B cell (primary cell): ENCODE results near the gene GNA12. TPM values are rescaled to one million over a fixed set of nuclear protein-coding genes. Genes with fewer than 3 reads are reported as not detected.
A peak's percentile ranks its signal among the peaks of the same experiment; 100 is the strongest.

Experiments used
- ATAC-seq: fragments of 200-7000 bp; cut with Tn5 transposase; one replicate; pipeline ENCODE4 v1.10.0; 2021; ENCODE audit warnings: low read depth, mild to moderate bottlenecking, moderate number of reproducible peaks, moderate library complexity
- CTCF ChIA-PET: fragments of 350-600 bp; sonication (Branson Sonifier 250); formaldehyde crosslinking; loops from one replicate; lab custom pipeline; 2021; ENCODE audit warnings: antibody characterized with exemption, inconsistent platforms; lab: Charles Lee
- POLR2A ChIA-PET: fragments of 350-600 bp; sonication (Branson Sonifier 250); formaldehyde crosslinking; loops from one replicate; lab custom pipeline; 2021; ENCODE audit warnings: antibody characterized with exemption; lab: Charles Lee
- DNase-seq: peaks from one replicate; pipeline ENCODE4 v3.0.0; 2013
- H2AFZ ChIP-seq: 2 replicates; pipeline ENCODE4 v1.6.1; 2012; ENCODE audit warnings: mild to moderate bottlenecking, low read depth, low read length; ENCODE audit not compliant: insufficient read depth, poor library complexity, severe bottlenecking
- H3K27ac ChIP-seq, 2 donors: 1 replicate in 1 of 2; 2 replicates in 1 of 2; pipeline ENCODE4 v1.5.1; 2012 to 2013; ENCODE audit warnings: low read length in 2 of 2, mild to moderate bottlenecking in 2 of 2, moderate library complexity in 1 of 2
- H3K27me3 ChIP-seq, 4 experiments: fragments of 200-600 bp in 1 of 4; sonication (generic) in 1 of 4; replicated peaks in 1 of 4; 1 replicate in 2 of 4; 2 replicates in 2 of 4; pipeline versions ENCODE4 v1.6.1 to v1.7.0; 2013 to 2016; ENCODE audit warnings: low read length in 3 of 4, mild to moderate bottlenecking in 2 of 4, mixed read lengths in 1 of 4, moderate library complexity in 1 of 4; ENCODE audit not compliant: insufficient read depth in 4 of 4, control insufficient read depth in 3 of 4; ENCODE audit errors: control extremely low read depth in 1 of 4
- H3K36me3 ChIP-seq, 2 experiments: replicated peaks in 1 of 2; 1 replicate in 1 of 2; 2 replicates in 1 of 2; pipeline versions ENCODE4 v1.6.1 to v1.7.1; 2013; ENCODE audit warnings: low read length in 1 of 2; ENCODE audit not compliant: insufficient read depth in 2 of 2, control insufficient read depth in 1 of 2; ENCODE audit errors: control extremely low read depth in 1 of 2, extremely low read depth in 1 of 2
- H3K4me1 ChIP-seq, 2 donors: fragments of 200-600 bp in 1 of 2; sonication (generic) in 1 of 2; 1 replicate in 1 of 2; 2 replicates in 1 of 2; pipeline versions ENCODE4 v1.5.1 to v1.6.1; 2013 to 2017; ENCODE audit warnings: low read length in 2 of 2; ENCODE audit not compliant: control insufficient read depth in 2 of 2, insufficient read depth in 2 of 2
- H3K4me2 ChIP-seq: replicated peaks from 2 replicates; pipeline ENCODE3; 2012; ENCODE audit warnings: mild to moderate bottlenecking, low read depth, low read length; ENCODE audit not compliant: poor library complexity, severe bottlenecking
- H3K4me3 ChIP-seq, 5 experiments: fragments of 200-600 bp in 1 of 5; sonication (generic) in 1 of 5; 1 replicate in 3 of 5; 2 replicates in 2 of 5; pipeline versions ENCODE4 v1.5.1 to v1.7.0; 2011 to 2016; ENCODE audit warnings: low read length in 4 of 5, mild to moderate bottlenecking in 4 of 5, low read depth in 2 of 5, control low read depth in 1 of 5, moderate library complexity in 1 of 5; ENCODE audit not compliant: insufficient read depth in 1 of 5; ENCODE audit errors: control extremely low read depth in 1 of 5, extremely low read depth in 1 of 5
- H3K79me2 ChIP-seq: fragments of 200-600 bp; sonication (generic); one replicate; pipeline ENCODE4 v1.6.0; 2016; ENCODE audit warnings: low read length; ENCODE audit not compliant: control insufficient read depth, insufficient read depth
- H3K9ac ChIP-seq: fragments of 200-600 bp; sonication (generic); 2 replicates; pipeline ENCODE4 v1.6.1; 2017; ENCODE audit warnings: mild to moderate bottlenecking, low read length, moderate library complexity
- H3K9me3 ChIP-seq, 3 donors: one replicate each; pipeline versions ENCODE4 v1.6.1 to v1.7.1; 2013; ENCODE audit warnings: low read length in 2 of 3; ENCODE audit not compliant: control insufficient read depth in 2 of 3, insufficient read depth in 1 of 3; ENCODE audit errors: control extremely low read depth in 1 of 3
- H4K20me1 ChIP-seq: 2 replicates; pipeline ENCODE4 v1.6.0; 2012; ENCODE audit warnings: mild to moderate bottlenecking, low read length; ENCODE audit not compliant: insufficient read depth, control insufficient read depth, poor library complexity, severe bottlenecking
- H3K27ac Mint-ChIP-seq: one replicate; pipeline ENCODE4 v1.8.0; 2021; ENCODE audit warnings: mixed read lengths
- H3K27me3 Mint-ChIP-seq: one replicate; pipeline ENCODE4 v1.8.0; 2021; ENCODE audit warnings: mixed read lengths
- H3K4me1 Mint-ChIP-seq: one replicate; pipeline ENCODE4 v1.8.0; 2021; ENCODE audit warnings: mixed read lengths
- H3K4me3 Mint-ChIP-seq: one replicate; pipeline ENCODE4 v1.8.0; 2021; ENCODE audit warnings: mixed read lengths
- H3K9me3 Mint-ChIP-seq: one replicate; pipeline ENCODE4 v1.8.0; 2022; ENCODE audit warnings: mixed read lengths; ENCODE audit not compliant: insufficient read depth
- EZH2 ChIP-seq: IDR thresholded peaks from 2 replicates; pipeline ENCODE4 v1.6.1; 2012; ENCODE audit warnings: borderline replicate concordance, low read depth, mild to moderate bottlenecking, moderate library complexity, low read length; ENCODE audit not compliant: insufficient read depth, poor library complexity, severe bottlenecking
- WGBS: methylation state at CpG from one replicate; pipeline ENCODE4 v1.1.5; 2013; ENCODE audit warnings: missing lambda C conversion rate; ENCODE audit not compliant: insufficient coverage; 5-methylcytosine and 5-hydroxymethylcytosine counted together
- intact Hi-C: fragments of 100-400 bp; cut with micrococcal nuclease; formaldehyde crosslinking; loops from one replicate; pipeline ENCODE4 v1.10.0; 2022
- polyA plus RNA-seq: library from polyadenylated mRNA; depleted of rRNA; stranded (reverse); fragments of >200 nt; gene quantifications from 2 replicates; pipeline ENCODE4 v1.2.3, GENCODE V29; 2012
- total RNA-seq, 2 donors: library from RNA; stranded (reverse); fragments of 120-200 nt in 1 of 2; gene quantifications; 1 replicate in 1 of 2; 2 replicates in 1 of 2; pipeline versions ENCODE4 v1.2.3 to v1.2.4, GENCODE V29; 2013 to 2022
- TF ChIP-seq, protein P1 (sequence below): fragments of 200-600 bp; IDR thresholded peaks from one replicate; pipeline ENCODE4 v1.8.0; 2022; ENCODE audit warnings: antibody characterized with exemption, mild to moderate bottlenecking

GNA12 gene
- total and polyA plus RNA-seq, 2 donors (not counting 1 experiment from before 2014, with no cell fraction given), result 34.6 to 110 TPM

DNA sequence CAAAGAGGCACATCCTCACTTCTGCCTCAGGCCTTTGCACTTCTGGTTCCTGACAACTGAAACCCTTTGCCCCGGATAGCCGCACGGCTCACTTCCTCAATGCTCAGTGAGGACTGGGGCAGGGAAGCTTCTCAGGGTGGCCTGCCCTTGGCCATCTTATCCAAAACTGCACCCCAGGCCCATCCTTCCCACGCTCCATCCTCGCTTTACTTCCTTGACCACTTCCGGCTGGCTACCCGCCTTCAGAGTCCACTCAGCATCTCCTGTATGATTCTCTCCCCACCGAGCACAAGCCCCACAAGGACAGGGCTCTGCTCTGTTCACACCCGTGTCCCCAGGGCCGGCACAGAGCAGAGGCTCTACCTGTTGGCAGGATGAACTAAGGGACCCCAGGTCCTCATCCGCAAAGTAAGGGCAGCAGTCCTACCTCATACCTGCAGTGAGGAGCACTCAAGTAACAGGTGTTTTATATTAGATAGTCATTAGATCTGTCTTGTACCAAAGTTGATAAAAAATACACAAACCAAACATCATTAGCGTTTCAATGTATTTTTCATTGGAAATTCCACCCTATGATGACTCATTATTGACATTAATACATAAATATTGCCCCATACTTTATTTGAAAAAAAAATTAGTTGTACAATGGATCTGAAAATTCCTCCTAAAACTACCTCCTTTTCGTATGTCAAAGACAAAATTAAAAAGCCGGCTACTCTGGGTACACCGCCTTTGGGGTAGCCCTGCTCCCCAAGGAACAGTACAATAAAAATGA, 35.0 kb downstream of the GNA12 start:
- ATAC-seq (peak; percentile 79), DNase-seq (peak; percentile 64)
- Mint-ChIP-seq H3K9me3 (no peaks in the 10 kb centered on the region), H3K4me3 (peak overlapping the region; percentile 38), H3K4me1 (peaks cover 60% of the 10 kb centered on the region), H3K27me3 (no peaks in the 10 kb centered on the region), H3K27ac (peak overlapping the region; percentile 57)
- WGBS, result 73% methylated on average over 10 of the region's 15 CpGs
- no peak overlapping the region for H2AFZ ChIP-seq
- H4K20me1 ChIP-seq, result peaks cover 54% of the 10 kb centered on the region
- intact Hi-C loops, result loop anchor here (5.0 kb wide), 1 partner anchor 37 kb away; no protein-coding TSS in a partner anchor
- TF ChIP-seq EZH2, result no peak
- TF ChIP-seq, protein P1, sequence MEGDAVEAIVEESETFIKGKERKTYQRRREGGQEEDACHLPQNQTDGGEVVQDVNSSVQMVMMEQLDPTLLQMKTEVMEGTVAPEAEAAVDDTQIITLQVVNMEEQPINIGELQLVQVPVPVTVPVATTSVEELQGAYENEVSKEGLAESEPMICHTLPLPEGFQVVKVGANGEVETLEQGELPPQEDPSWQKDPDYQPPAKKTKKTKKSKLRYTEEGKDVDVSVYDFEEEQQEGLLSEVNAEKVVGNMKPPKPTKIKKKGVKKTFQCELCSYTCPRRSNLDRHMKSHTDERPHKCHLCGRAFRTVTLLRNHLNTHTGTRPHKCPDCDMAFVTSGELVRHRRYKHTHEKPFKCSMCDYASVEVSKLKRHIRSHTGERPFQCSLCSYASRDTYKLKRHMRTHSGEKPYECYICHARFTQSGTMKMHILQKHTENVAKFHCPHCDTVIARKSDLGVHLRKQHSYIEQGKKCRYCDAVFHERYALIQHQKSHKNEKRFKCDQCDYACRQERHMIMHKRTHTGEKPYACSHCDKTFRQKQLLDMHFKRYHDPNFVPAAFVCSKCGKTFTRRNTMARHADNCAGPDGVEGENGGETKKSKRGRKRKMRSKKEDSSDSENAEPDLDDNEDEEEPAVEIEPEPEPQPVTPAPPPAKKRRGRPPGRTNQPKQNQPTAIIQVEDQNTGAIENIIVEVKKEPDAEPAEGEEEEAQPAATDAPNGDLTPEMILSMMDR, result no peak
- peak overlapping the region in 1 of 2 donors; percentile 20 for H3K27ac ChIP-seq
- POLR2A ChIA-PET, result interaction anchor here (1.1 kb wide), 1 partner anchor 99 kb away, joined by 4 read pairs; no protein-coding TSS in a partner anchor
- peaks cover 0 to 9% of the 10 kb centered on the region in 2 experiments for H3K36me3 ChIP-seq
- no peaks in the 10 kb centered on the region for H3K9me3 ChIP-seq
- peaks cover 81% of the 10 kb centered on the region for H3K79me2 ChIP-seq
- H3K27me3 ChIP-seq, result no peaks in the 10 kb centered on the region
- H3K9ac ChIP-seq, result no peak overlapping the region
- H3K4me2 ChIP-seq, result peak overlapping the region; percentile 9
- peaks cover 18 to 31% of the 10 kb centered on the region in 2 donors for H3K4me1 ChIP-seq
- H3K4me3 ChIP-seq, result no peak overlapping the region
- CTCF ChIA-PET, result no interaction called here
